Measurements from ENCODE around the gene DES. TPM values are rescaled to one million over a fixed set of nuclear protein-coding genes. Genes with fewer than 3 reads are reported as not detected.

Gene DES
- total and polyA plus RNA-seq, 4 donors = 23.9 to 108 (median 57.9) TPM

DNA sequence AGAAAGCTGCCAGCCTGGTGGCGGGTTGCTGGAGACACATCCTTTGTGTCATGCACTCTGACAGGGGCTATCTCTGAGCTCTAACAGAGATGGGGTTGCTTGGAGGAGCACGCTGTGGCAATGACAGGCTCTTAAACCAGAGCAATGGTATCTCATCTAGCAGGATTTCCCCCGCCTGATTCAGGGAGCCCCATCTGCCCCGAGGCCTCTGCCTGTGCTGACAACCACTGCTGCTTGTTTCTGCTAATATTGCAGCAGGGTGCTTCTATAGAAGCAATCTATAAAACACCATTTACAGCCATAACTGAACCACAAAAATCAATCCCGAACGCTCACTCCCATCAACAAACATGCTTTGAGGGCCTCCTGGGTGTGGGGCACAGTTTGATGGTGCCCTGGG, 17.6 kb upstream of the DES start:
- no peak overlapping the region for H3K27ac ChIP-seq (ENCODE audit: low read depth in 1 of 2, low read length in 1 of 2)
- 58 to 71% methylated on average over 6 of the region's 6 CpGs for WGBS, 2 donors
- peaks cover 0 to 21% (median 0%) of the 10 kb centered on the region in 5 donors for H3K4me1 ChIP-seq (ENCODE audit: control insufficient read depth in 5 of 5, insufficient read depth in 5 of 5, low read length in 5 of 5)
- DNase-seq (no peak), ATAC-seq (ENCODE audit: insufficient read depth, low FRiP score) (no peak)
- H3K9me3 ChIP-seq (ENCODE audit: control insufficient read depth in 4 of 4, insufficient read depth in 3 of 4, low read length in 3 of 4) = no peaks in the 10 kb centered on the region
- TF ChIP-seq, protein P1, sequence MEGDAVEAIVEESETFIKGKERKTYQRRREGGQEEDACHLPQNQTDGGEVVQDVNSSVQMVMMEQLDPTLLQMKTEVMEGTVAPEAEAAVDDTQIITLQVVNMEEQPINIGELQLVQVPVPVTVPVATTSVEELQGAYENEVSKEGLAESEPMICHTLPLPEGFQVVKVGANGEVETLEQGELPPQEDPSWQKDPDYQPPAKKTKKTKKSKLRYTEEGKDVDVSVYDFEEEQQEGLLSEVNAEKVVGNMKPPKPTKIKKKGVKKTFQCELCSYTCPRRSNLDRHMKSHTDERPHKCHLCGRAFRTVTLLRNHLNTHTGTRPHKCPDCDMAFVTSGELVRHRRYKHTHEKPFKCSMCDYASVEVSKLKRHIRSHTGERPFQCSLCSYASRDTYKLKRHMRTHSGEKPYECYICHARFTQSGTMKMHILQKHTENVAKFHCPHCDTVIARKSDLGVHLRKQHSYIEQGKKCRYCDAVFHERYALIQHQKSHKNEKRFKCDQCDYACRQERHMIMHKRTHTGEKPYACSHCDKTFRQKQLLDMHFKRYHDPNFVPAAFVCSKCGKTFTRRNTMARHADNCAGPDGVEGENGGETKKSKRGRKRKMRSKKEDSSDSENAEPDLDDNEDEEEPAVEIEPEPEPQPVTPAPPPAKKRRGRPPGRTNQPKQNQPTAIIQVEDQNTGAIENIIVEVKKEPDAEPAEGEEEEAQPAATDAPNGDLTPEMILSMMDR (IDR thresholded peaks at IDR 0.05; ENCODE audit: control extremely low read depth, extremely low read depth) = no peak
- no peak overlapping the region for H3K4me3 ChIP-seq
- H3K9ac ChIP-seq (ENCODE audit: insufficient read depth in 1 of 2, low read length in 2 of 2) = no peak overlapping the region
- H3K27me3 ChIP-seq (ENCODE audit: control insufficient read depth in 3 of 3, insufficient read depth in 3 of 3, low read length in 2 of 3) = no peaks in the 10 kb centered on the region
- H3K36me3 ChIP-seq (ENCODE audit: control insufficient read depth in 4 of 4, insufficient read depth in 4 of 4, low read length in 4 of 4) = no peaks in the 10 kb centered on the region

DNA sequence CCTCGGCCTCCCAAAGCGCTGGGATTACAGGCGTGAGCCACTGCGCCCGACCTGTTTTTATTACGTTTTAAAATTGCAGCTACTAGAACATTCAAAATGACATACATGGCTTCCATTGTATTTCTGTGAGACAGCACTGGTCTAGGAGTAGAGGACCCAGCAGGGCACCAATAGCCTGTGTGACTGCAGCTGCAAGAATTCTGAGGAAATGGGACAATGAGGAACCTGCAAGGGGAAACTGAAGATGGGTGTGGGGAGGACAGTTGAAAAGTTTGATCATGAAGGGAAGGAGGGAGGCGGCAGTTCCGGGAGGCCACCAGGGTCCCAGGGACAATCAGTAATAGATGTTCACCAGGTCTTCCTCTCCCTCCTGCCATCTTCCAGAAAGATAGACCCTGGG, 16.6 kb upstream of the DES start:
- DNase-seq (no peak), ATAC-seq (ENCODE audit: insufficient read depth, low FRiP score) (no peak)
- no peak overlapping the region for H3K9ac ChIP-seq (ENCODE audit: insufficient read depth in 1 of 2, low read length in 2 of 2)
- no peak overlapping the region for H3K4me3 ChIP-seq
- no peaks in the 10 kb centered on the region for H3K27me3 ChIP-seq (ENCODE audit: control insufficient read depth in 3 of 3, insufficient read depth in 3 of 3, low read length in 2 of 3)
- peaks cover 0 to 21% (median 0%) of the 10 kb centered on the region in 5 donors for H3K4me1 ChIP-seq (ENCODE audit: control insufficient read depth in 5 of 5, insufficient read depth in 5 of 5, low read length in 5 of 5)
- 83 to 88% methylated on average over 8 of the region's 8 CpGs for WGBS, 2 donors
- H3K27ac ChIP-seq (ENCODE audit: low read depth in 1 of 2, low read length in 1 of 2) = no peak overlapping the region
- TF ChIP-seq, protein P1 (IDR thresholded peaks at IDR 0.05; ENCODE audit: control extremely low read depth, extremely low read depth) = no peak
- no peaks in the 10 kb centered on the region for H3K9me3 ChIP-seq (ENCODE audit: control insufficient read depth in 4 of 4, insufficient read depth in 3 of 4, low read length in 3 of 4)
- H3K36me3 ChIP-seq (ENCODE audit: control insufficient read depth in 4 of 4, insufficient read depth in 4 of 4, low read length in 4 of 4) = no peaks in the 10 kb centered on the region

DNA sequence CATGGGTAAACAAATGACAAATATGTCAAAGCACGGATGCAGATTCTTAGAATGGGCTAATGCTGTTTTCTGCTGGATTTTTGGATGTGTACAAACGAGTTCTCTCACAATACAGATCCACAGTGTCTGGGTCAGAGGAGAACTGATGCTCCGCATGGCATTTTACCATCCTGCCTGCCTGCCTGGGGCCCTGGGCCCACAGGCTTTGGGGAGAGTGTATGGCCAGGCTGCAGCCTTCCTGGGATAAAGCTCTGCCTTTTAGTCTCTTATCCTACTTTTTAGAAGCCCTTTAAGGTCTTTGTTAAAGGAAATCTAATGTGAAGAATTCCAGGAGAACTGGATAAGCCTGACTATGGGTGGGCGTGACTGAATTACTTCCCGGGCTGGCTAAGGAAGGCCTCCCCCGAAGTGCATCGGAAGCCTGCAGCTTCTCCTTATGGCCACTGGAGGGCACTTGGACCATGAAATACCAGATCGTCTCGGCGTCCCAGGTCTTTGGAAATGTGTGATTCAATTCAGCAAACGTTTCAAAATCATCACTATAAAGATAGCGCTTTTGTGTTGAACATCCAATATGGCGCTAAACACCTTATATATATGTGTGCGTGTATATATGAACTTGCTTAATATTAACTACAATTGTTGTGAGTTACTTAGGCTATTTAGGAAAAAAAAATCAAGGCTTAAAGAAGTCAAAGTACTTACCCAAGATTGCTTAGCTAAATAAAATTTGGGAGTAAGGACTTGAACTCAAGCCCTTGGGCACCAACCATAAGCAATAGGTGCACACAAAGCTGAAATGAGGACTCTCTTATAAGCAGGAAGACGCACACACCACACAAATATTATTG, 15.3 kb upstream of the DES start:
- peaks cover 0 to 21% (median 0%) of the 10 kb centered on the region in 5 donors for H3K4me1 ChIP-seq (ENCODE audit: control insufficient read depth in 5 of 5, insufficient read depth in 5 of 5, low read length in 5 of 5)
- DNase-seq (peak; percentile 89 to 92 (median 89)), ATAC-seq (ENCODE audit: insufficient read depth, low FRiP score) (peak; percentile 91)
- TF ChIP-seq, protein P1 (IDR thresholded peaks at IDR 0.05; ENCODE audit: control extremely low read depth, extremely low read depth) = peak; percentile 71
- WGBS, 2 donors = 21% methylated on average over 15 of the region's 15 CpGs
- no peak overlapping the region for H3K4me3 ChIP-seq
- H3K36me3 ChIP-seq (ENCODE audit: control insufficient read depth in 4 of 4, insufficient read depth in 4 of 4, low read length in 4 of 4) = no peaks in the 10 kb centered on the region
- H3K27ac ChIP-seq (ENCODE audit: low read depth in 1 of 2, low read length in 1 of 2) = no peak overlapping the region
- no peaks in the 10 kb centered on the region for H3K9me3 ChIP-seq (ENCODE audit: control insufficient read depth in 4 of 4, insufficient read depth in 3 of 4, low read length in 3 of 4)
- no peak overlapping the region for H3K9ac ChIP-seq (ENCODE audit: insufficient read depth in 1 of 2, low read length in 2 of 2)
- no peaks in the 10 kb centered on the region for H3K27me3 ChIP-seq (ENCODE audit: control insufficient read depth in 3 of 3, insufficient read depth in 3 of 3, low read length in 2 of 3)

All from lung (tissue), 12 donors.